Panc1 (cell line): ENCODE data around the gene EFCAB11. TPM values are rescaled to one million over a fixed set of nuclear protein-coding genes. Genes with fewer than 3 reads are reported as not detected.

ENCODE experiments used
- ATAC-seq: fragments of 200-7000 bp; cut with Tn5 transposase; 2 replicates; pipeline ENCODE4 v1.9.1; 2020; ENCODE audit warnings: mild to moderate bottlenecking, moderate library complexity
- BruUV-seq: library from RNA; stranded (reverse); fragments of 400-500 nt; replicated peaks from 2 replicates; lab custom pipeline; 2021; lab: Mats Ljungman, UMichigan
- CTCF ChIA-PET: fragments of 300-600 bp; sonication (Branson Sonifier 250); formaldehyde crosslinking; loops from one replicate; lab custom pipeline; 2022; ENCODE audit warnings: antibody characterized with exemption; lab: Charles Lee
- POLR2A ChIA-PET: fragments of 300-600 bp; sonication (Branson Sonifier 250); formaldehyde crosslinking; loops from one replicate; lab custom pipeline; 2022; ENCODE audit warnings: antibody characterized with exemption; lab: Charles Lee
- DNase-seq: peaks from one replicate; pipeline ENCODE4 v3.0.0-alpha.2; 2010; ENCODE audit warnings: low read depth, low spot score
- H3K27ac ChIP-seq: 2 replicates; pipeline ENCODE4 v1.5.1; 2011; ENCODE audit warnings: mild to moderate bottlenecking, low read length, inconsistent platforms
- H3K27me3 ChIP-seq: fragments of 200-500 bp; sonication (Bioruptor generic); 2 replicates; pipeline ENCODE4 v1.6.0; 2014; ENCODE audit warnings: low read length, inconsistent platforms; ENCODE audit not compliant: control insufficient read depth, insufficient read depth
- H3K36me3 ChIP-seq: fragments of 200-500 bp; sonication (Bioruptor generic); 2 replicates; pipeline ENCODE4 v1.5.1; 2014; ENCODE audit warnings: inconsistent platforms, mild to moderate bottlenecking, low read length, moderate library complexity; ENCODE audit not compliant: control insufficient read depth, insufficient read depth
- H3K4me1 ChIP-seq: 2 replicates; pipeline ENCODE4 v1.5.1; 2011; ENCODE audit warnings: inconsistent platforms, mild to moderate bottlenecking, low read length, moderate library complexity; ENCODE audit not compliant: control insufficient read depth, insufficient read depth
- H3K4me3 ChIP-seq, 2 experiments: 2 replicates each; pipeline ENCODE4 v1.5.1; 2011 to 2012; ENCODE audit warnings: low read depth in 2 of 2, low read length in 2 of 2, mild to moderate bottlenecking in 2 of 2, inconsistent platforms in 1 of 2, moderate library complexity in 1 of 2
- H3K9me3 ChIP-seq: fragments of 200-500 bp; sonication (Bioruptor generic); 2 replicates; pipeline ENCODE4 v1.5.1; 2014; ENCODE audit warnings: low read depth, mild to moderate bottlenecking, inconsistent platforms, low read length, moderate library complexity; ENCODE audit not compliant: control insufficient read depth, insufficient read depth
- CTCF ChIP-seq: fragments of 450-650 bp; IDR thresholded peaks from 2 replicates; pipeline ENCODE4 v1.5.1; 2017; ENCODE audit warnings: mild to moderate bottlenecking
- POLR2AphosphoS5 ChIP-seq: IDR thresholded peaks from 2 replicates; pipeline ENCODE4 v1.6.1; 2012; ENCODE audit warnings: mild to moderate bottlenecking, low read depth, low read length, moderate library complexity
- SIN3A ChIP-seq: IDR thresholded peaks from 2 replicates; pipeline ENCODE4 v1.6.1; 2012; ENCODE audit warnings: low read depth, mild to moderate bottlenecking, low read length, moderate library complexity, borderline replicate concordance; ENCODE audit not compliant: insufficient read depth
- TCF7L2 ChIP-seq: IDR thresholded peaks from 2 replicates; pipeline ENCODE4 v1.6.1; 2011; ENCODE audit warnings: mild to moderate bottlenecking, low read depth, low read length, inconsistent platforms
- in situ Hi-C: cut with HindIII; loops from 2 replicates; pipeline ENCODE4 v1.10.0; 2016; ENCODE audit warnings: low sequenced_read_pairs, low pct_unique_long_range_greater_than_20kb
- intact Hi-C: fragments of 100-400 bp; cut with micrococcal nuclease; formaldehyde crosslinking; loops from one replicate; pipeline ENCODE4 v1.10.0; 2022; ENCODE audit not compliant: unreplicated experiment
- total RNA-seq: library from RNA; stranded (reverse); gene quantifications from one replicate; pipeline ENCODE4 v1.2.1, GENCODE V29; 2021; ENCODE audit not compliant: unreplicated experiment
- TF ChIP-seq, protein P1 (sequence below), 2 experiments: IDR thresholded peaks; 2 replicates each; pipeline ENCODE4 v1.6.1; 2011 to 2012; ENCODE audit warnings: low read depth in 2 of 2, control low read depth in 1 of 2, low read length in 1 of 2, mild to moderate bottlenecking in 1 of 2, moderate library complexity in 1 of 2; ENCODE audit not compliant: insufficient read depth in 1 of 2

EFCAB11 gene
- total RNA-seq, 1 experiment from 2014 or later: 12.3 TPM

GRCh38 chr14:89814126-89814525, 140.4 kb downstream of the EFCAB11 start:
- in situ Hi-C loops: no loop called here
- ChIA-PET CTCF (no interaction called here), POLR2A (no interaction called here)
- intact Hi-C loops: no loop called here
- no peaks in the 10 kb centered on the region for H3K9me3 ChIP-seq
- TF ChIP-seq TCF7L2: no peak
- TF ChIP-seq, protein P1, sequence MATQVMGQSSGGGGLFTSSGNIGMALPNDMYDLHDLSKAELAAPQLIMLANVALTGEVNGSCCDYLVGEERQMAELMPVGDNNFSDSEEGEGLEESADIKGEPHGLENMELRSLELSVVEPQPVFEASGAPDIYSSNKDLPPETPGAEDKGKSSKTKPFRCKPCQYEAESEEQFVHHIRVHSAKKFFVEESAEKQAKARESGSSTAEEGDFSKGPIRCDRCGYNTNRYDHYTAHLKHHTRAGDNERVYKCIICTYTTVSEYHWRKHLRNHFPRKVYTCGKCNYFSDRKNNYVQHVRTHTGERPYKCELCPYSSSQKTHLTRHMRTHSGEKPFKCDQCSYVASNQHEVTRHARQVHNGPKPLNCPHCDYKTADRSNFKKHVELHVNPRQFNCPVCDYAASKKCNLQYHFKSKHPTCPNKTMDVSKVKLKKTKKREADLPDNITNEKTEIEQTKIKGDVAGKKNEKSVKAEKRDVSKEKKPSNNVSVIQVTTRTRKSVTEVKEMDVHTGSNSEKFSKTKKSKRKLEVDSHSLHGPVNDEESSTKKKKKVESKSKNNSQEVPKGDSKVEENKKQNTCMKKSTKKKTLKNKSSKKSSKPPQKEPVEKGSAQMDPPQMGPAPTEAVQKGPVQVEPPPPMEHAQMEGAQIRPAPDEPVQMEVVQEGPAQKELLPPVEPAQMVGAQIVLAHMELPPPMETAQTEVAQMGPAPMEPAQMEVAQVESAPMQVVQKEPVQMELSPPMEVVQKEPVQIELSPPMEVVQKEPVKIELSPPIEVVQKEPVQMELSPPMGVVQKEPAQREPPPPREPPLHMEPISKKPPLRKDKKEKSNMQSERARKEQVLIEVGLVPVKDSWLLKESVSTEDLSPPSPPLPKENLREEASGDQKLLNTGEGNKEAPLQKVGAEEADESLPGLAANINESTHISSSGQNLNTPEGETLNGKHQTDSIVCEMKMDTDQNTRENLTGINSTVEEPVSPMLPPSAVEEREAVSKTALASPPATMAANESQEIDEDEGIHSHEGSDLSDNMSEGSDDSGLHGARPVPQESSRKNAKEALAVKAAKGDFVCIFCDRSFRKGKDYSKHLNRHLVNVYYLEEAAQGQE (IDR thresholded peaks at IDR 0.05; ENCODE audit: insufficient read depth in 1 of 2, low read depth in 2 of 2, low read length in 1 of 2): no peak
- no peak for TF ChIP-seq SIN3A
- TF ChIP-seq POLR2AphosphoS5: no peak
- no peak for TF ChIP-seq CTCF
- DNase-seq (no peak), ATAC-seq (no peak)
- no peak overlapping the region for H3K27ac ChIP-seq
- H3K36me3 ChIP-seq: no peaks in the 10 kb centered on the region
- H3K4me1 ChIP-seq: no peaks in the 10 kb centered on the region
- no peak overlapping the region for H3K4me3 ChIP-seq
- H3K27me3 ChIP-seq: no peaks in the 10 kb centered on the region
- no TSS peak for BruUV-seq

GRCh38 chr14:89813617-89814031, 140.9 kb downstream of the EFCAB11 start:
- Histone ChIP-seq H3K27ac (no peak overlapping the region), H3K9me3 (no peaks in the 10 kb centered on the region), H3K36me3 (no peaks in the 10 kb centered on the region), H3K4me3 (no peak overlapping the region), H3K27me3 (no peaks in the 10 kb centered on the region), H3K4me1 (no peaks in the 10 kb centered on the region)
- intact Hi-C loops: no loop called here
- in situ Hi-C loops: no loop called here
- ChIA-PET CTCF (no interaction called here), POLR2A (no interaction called here)
- no peak for TF ChIP-seq SIN3A
- TF ChIP-seq CTCF: no peak
- ATAC-seq (no peak), DNase-seq (no peak)
- no TSS peak for BruUV-seq
